CD14-positive monocyte (primary cell): ENCODE results near the gene NEGR1. TPM values are rescaled to one million over a fixed set of nuclear protein-coding genes. Genes with fewer than 3 reads are reported as not detected.

Experiments used
- DNase-seq, 3 donors: peaks; one replicate each; pipeline ENCODE4 v3.0.0-alpha.2; 2011 to 2022
- H2AFZ ChIP-seq: 2 replicates; pipeline ENCODE4 v1.6.0; 2012; ENCODE audit warnings: mild to moderate bottlenecking, low read depth, low read length, inconsistent platforms; ENCODE audit not compliant: insufficient read depth, poor library complexity, severe bottlenecking
- H3K27ac ChIP-seq, 2 donors: 1 replicate in 1 of 2; 2 replicates in 1 of 2; pipeline ENCODE4 v1.5.1; 2012 to 2013; ENCODE audit warnings: low read length in 2 of 2, control low read depth in 1 of 2, inconsistent platforms in 1 of 2, low read depth in 1 of 2, mild to moderate bottlenecking in 1 of 2
- H3K27me3 ChIP-seq, 2 donors: one replicate each; pipeline versions ENCODE4 v1.6.0 to v1.6.1; 2011 to 2013; ENCODE audit warnings: low read length in 2 of 2; ENCODE audit not compliant: control insufficient read depth in 2 of 2, insufficient read depth in 2 of 2
- H3K36me3 ChIP-seq, 2 donors: replicated peaks in 1 of 2; 1 replicate in 1 of 2; 2 replicates in 1 of 2; pipeline versions ENCODE4 v1.5.1 to v1.6.1; 2012 to 2013; ENCODE audit warnings: low read length in 2 of 2, control low read depth in 1 of 2, inconsistent platforms in 1 of 2, mild to moderate bottlenecking in 1 of 2; ENCODE audit not compliant: insufficient read depth in 2 of 2, control insufficient read depth in 1 of 2
- H3K4me1 ChIP-seq, 2 donors: 1 replicate in 1 of 2; 2 replicates in 1 of 2; pipeline versions ENCODE4 v1.5.1 to v1.6.1; 2012 to 2013; ENCODE audit warnings: low read length in 2 of 2, control low read depth in 1 of 2, inconsistent platforms in 1 of 2, mild to moderate bottlenecking in 1 of 2, moderate library complexity in 1 of 2; ENCODE audit not compliant: insufficient read depth in 2 of 2, control insufficient read depth in 1 of 2
- H3K4me2 ChIP-seq: replicated peaks from 2 replicates; pipeline ENCODE3; 2012; ENCODE audit warnings: low read length, moderate library complexity, mild to moderate bottlenecking; ENCODE audit not compliant: poor library complexity, severe bottlenecking; ENCODE audit errors: extremely low read depth
- H3K4me3 ChIP-seq, 3 experiments: fragments of 200-600 bp in 1 of 3; sonication (generic) in 1 of 3; replicated peaks in 1 of 3; 1 replicate in 2 of 3; 2 replicates in 1 of 3; pipeline ENCODE4 v1.5.1; 2011 to 2013; ENCODE audit warnings: low read length in 3 of 3, mild to moderate bottlenecking in 3 of 3, control low read depth in 2 of 3, low read depth in 2 of 3, inconsistent platforms in 1 of 3, moderate library complexity in 1 of 3
- H3K79me2 ChIP-seq: 2 replicates; pipeline ENCODE4 v1.6.0; 2012; ENCODE audit warnings: mild to moderate bottlenecking, control low read depth, inconsistent platforms, low read length, moderate library complexity; ENCODE audit not compliant: insufficient read depth
- H3K9ac ChIP-seq: 2 replicates; pipeline ENCODE4 v1.6.0; 2017; ENCODE audit warnings: low read length, mild to moderate bottlenecking; ENCODE audit not compliant: insufficient read depth, poor library complexity, severe bottlenecking
- H3K9me3 ChIP-seq, 2 donors: replicated peaks in 1 of 2; 1 replicate in 1 of 2; 2 replicates in 1 of 2; pipeline versions ENCODE4 v1.5.1 to v1.6.1; 2012 to 2013; ENCODE audit warnings: low read length in 2 of 2, control low read depth in 1 of 2; ENCODE audit not compliant: control insufficient read depth in 1 of 2, insufficient read depth in 1 of 2
- H4K20me1 ChIP-seq: 2 replicates; pipeline ENCODE4 v1.6.0; 2012; ENCODE audit warnings: mild to moderate bottlenecking, low read length, control low read depth, moderate library complexity; ENCODE audit not compliant: insufficient read depth
- H3K27ac Mint-ChIP-seq, 7 donors: one replicate each; pipeline ENCODE4 v1.8.0; 2020; ENCODE audit warnings: mild to moderate bottlenecking in 7 of 7, mixed read lengths in 7 of 7, moderate library complexity in 6 of 7, inconsistent platforms in 2 of 7
- H3K27me3 Mint-ChIP-seq, 3 donors: one replicate each; pipeline ENCODE4 v1.8.0; 2021 to 2022; ENCODE audit warnings: low read depth in 3 of 3, mild to moderate bottlenecking in 3 of 3, mixed read lengths in 3 of 3, moderate library complexity in 3 of 3, inconsistent platforms in 1 of 3
- H3K36me3 Mint-ChIP-seq, 2 donors: one replicate each; pipeline ENCODE4 v1.8.0; 2020; ENCODE audit warnings: mixed read lengths in 2 of 2, inconsistent platforms in 1 of 2, mild to moderate bottlenecking in 1 of 2
- H3K4me1 Mint-ChIP-seq: one replicate; pipeline ENCODE4 v1.8.0; 2020; ENCODE audit warnings: mild to moderate bottlenecking, mixed read lengths
- H3K4me3 Mint-ChIP-seq, 2 donors: one replicate each; pipeline ENCODE4 v1.8.0; 2020; ENCODE audit warnings: mild to moderate bottlenecking in 2 of 2, mixed read lengths in 2 of 2, moderate library complexity in 1 of 2
- H3K9me3 Mint-ChIP-seq, 7 donors: one replicate each; pipeline ENCODE4 v1.8.0; 2020 to 2022; ENCODE audit warnings: mixed read lengths in 7 of 7, mild to moderate bottlenecking in 6 of 7, moderate library complexity in 6 of 7, inconsistent platforms in 2 of 7
- CTCF ChIP-seq: fragments of 200-600 bp; IDR thresholded peaks from one replicate; pipeline ENCODE4 v1.8.0; 2022; ENCODE audit warnings: antibody characterized with exemption, mild to moderate bottlenecking
- WGBS: methylation state at CpG from one replicate; pipeline ENCODE4 v1.1.5; 2013; ENCODE audit warnings: missing lambda C conversion rate; ENCODE audit not compliant: insufficient coverage; 5-methylcytosine and 5-hydroxymethylcytosine counted together
- intact Hi-C, 2 donors: fragments of 100-400 bp; cut with micrococcal nuclease; formaldehyde crosslinking; loops; one replicate each; pipeline versions ENCODE4 v1.15.0 to v1.15.1; 2023
- polyA plus RNA-seq, 3 donors: library from polyadenylated mRNA; depleted of rRNA in 1 of 3; unstranded in 2 of 3; stranded (reverse) in 1 of 3; fragments of 300-500 nt in 2 of 3; fragments of >200 nt in 1 of 3; fragmentation: Illumina TruSeq in 2 of 3; gene quantifications; 1 replicate in 2 of 3; 2 replicates in 1 of 3; pipeline ENCODE4 v1.2.3, GENCODE V29; 2012 to 2021

Gene NEGR1
- polyA plus RNA-seq, 3 donors: 0.03 to 0.15 (median 0.13) TPM

- Histone ChIP-seq H3K36me3 (no peaks in the 10 kb centered on the region), H3K4me3 (no peak overlapping the region), H3K4me1 (no peaks in the 10 kb centered on the region), H3K4me2 (no peak overlapping the region), H3K27me3 (no peaks in the 10 kb centered on the region), H4K20me1 (no peaks in the 10 kb centered on the region), H3K79me2 (no peaks in the 10 kb centered on the region), H3K9me3 (peaks cover 0 to 3% of the 10 kb centered on the region in 2 donors), H3K9ac (no peak overlapping the region), H2AFZ (no peak overlapping the region), H3K27ac (no peak overlapping the region)
- Mint-ChIP-seq H3K27me3 (no peaks in the 10 kb centered on the region), H3K4me3 (no peak overlapping the region), H3K27ac (no peak overlapping the region), H3K9me3 (peaks cover 3 to 15% (median 7%) of the 10 kb centered on the region in 7 donors), H3K36me3 (no peaks in the 10 kb centered on the region), H3K4me1 (no peaks in the 10 kb centered on the region)
- DNase-seq: no peak
- intact Hi-C loops: no loop called here
- TF ChIP-seq CTCF: no peak
These were observed 770.8 kb downstream of the NEGR1 start for GRCh38 chr1:71511505-71511904.

GRCh38 chr1:71510725-71511124, 771.6 kb downstream of the NEGR1 start:
- Histone ChIP-seq H3K9ac (no peak overlapping the region), H3K9me3 (peaks cover under 1 to 7% of the 10 kb centered on the region in 2 donors), H3K27me3 (no peaks in the 10 kb centered on the region), H3K4me2 (no peak overlapping the region), H3K79me2 (no peaks in the 10 kb centered on the region), H3K4me1 (no peaks in the 10 kb centered on the region), H3K4me3 (no peak overlapping the region), H2AFZ (no peak overlapping the region), H3K36me3 (no peaks in the 10 kb centered on the region), H3K27ac (no peak overlapping the region), H4K20me1 (no peaks in the 10 kb centered on the region)
- no peak for TF ChIP-seq CTCF
- DNase-seq: no peak
- intact Hi-C loops: no loop called here
- H3K4me3 Mint-ChIP-seq: no peak overlapping the region
- WGBS: no CpG with 5 or more reads among the region's 1 CpG
- no peak overlapping the region for H3K27ac Mint-ChIP-seq
- no peaks in the 10 kb centered on the region for H3K27me3 Mint-ChIP-seq
- no peaks in the 10 kb centered on the region for H3K4me1 Mint-ChIP-seq
- no peaks in the 10 kb centered on the region for H3K36me3 Mint-ChIP-seq
- H3K9me3 Mint-ChIP-seq: peaks cover 5 to 23% (median 12%) of the 10 kb centered on the region in 7 donors
